LNCAP (cell line): ENCODE results near the gene UBR3.

Experiments used
- TF ChIP-seq, protein P1 (sequence below): fragments of 450-650 bp; IDR thresholded peaks from 2 replicates; pipeline ENCODE4 v1.5.1; 2017; ENCODE audit warnings: mild to moderate bottlenecking

UBR3 gene

GRCh38 chr2:169966454-169966853 lies 139.2 kb downstream of the UBR3 start:
- TF ChIP-seq, protein P1, sequence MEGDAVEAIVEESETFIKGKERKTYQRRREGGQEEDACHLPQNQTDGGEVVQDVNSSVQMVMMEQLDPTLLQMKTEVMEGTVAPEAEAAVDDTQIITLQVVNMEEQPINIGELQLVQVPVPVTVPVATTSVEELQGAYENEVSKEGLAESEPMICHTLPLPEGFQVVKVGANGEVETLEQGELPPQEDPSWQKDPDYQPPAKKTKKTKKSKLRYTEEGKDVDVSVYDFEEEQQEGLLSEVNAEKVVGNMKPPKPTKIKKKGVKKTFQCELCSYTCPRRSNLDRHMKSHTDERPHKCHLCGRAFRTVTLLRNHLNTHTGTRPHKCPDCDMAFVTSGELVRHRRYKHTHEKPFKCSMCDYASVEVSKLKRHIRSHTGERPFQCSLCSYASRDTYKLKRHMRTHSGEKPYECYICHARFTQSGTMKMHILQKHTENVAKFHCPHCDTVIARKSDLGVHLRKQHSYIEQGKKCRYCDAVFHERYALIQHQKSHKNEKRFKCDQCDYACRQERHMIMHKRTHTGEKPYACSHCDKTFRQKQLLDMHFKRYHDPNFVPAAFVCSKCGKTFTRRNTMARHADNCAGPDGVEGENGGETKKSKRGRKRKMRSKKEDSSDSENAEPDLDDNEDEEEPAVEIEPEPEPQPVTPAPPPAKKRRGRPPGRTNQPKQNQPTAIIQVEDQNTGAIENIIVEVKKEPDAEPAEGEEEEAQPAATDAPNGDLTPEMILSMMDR, result no peak

GRCh38 chr2:169968743-169969142 lies 141.5 kb downstream of the UBR3 start:
- TF ChIP-seq, protein P1, result no peak

GRCh38 chr2:169975221-169975620 lies 148.0 kb downstream of the UBR3 start:
- TF ChIP-seq, protein P1, result no peak

DNA sequence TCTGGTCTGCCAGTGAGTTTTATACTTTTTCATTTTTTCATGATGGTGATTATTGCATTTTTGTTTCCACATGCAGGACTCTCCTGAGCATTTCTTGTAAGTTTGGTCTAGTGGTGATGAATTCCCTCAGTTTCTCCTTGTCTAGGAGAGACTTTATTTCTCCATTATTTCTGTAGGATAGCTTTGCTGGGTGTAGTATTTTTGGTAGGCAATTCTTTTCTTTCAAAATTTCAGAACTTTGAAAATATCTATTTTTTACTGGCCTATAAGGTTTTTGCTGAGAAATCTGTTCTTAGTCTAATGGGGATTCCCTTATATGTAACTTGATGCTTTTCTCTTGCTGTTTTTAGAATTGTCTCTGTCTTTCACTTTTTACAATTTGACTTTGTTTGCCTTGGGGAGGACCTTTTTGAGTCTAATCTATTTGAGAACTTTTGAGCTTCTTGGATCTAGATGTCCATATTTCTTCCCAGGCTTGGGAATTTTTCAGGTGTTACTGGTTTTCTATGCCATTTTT lies 149.1 kb downstream of the UBR3 start:
- TF ChIP-seq, protein P1, result no peak

- TF ChIP-seq, protein P1, result no peak
Measured at GRCh38 chr2:169977530-169977929, 150.3 kb downstream of the UBR3 start.

- TF ChIP-seq, protein P1, result no peak
Measured at GRCh38 chr2:169978402-169979017, 151.3 kb downstream of the UBR3 start.

DNA sequence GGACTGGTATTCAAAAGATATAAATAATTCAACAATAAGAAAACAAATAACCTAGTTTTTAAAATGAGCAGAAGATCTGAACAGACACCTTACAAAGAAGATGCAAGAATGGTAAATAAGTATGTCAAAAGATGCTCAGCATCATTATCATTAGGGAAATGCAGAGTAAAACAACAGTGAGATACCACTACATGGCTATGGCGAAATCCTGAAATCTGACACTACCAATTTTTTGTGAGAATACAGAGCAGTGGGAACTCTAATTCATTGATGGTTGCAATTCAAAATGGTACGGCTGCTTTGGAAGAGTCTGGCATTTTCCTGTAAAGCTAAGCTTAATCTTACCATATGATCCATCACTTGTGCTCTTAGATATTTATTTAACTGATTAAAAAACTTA lies 151.8 kb downstream of the UBR3 start:
- TF ChIP-seq, protein P1, result no peak

- TF ChIP-seq, protein P1, result no peak
Measured at GRCh38 chr2:169980001-169980400, 152.7 kb downstream of the UBR3 start.
